H9 (cell line): ENCODE measurements around the gene CCSER1. TPM values are rescaled to one million over a fixed set of nuclear protein-coding genes. Genes with fewer than 3 reads are reported as not detected.

Experiments used
- DNase-seq: peaks from one replicate; pipeline ENCODE4 v3.0.0-alpha.2; 2017
- H2AFZ ChIP-seq: one replicate; pipeline ENCODE4 v1.6.1; 2013; ENCODE audit warnings: mild to moderate bottlenecking, low read length, control low read depth, moderate library complexity
- H2AK5ac ChIP-seq: 2 replicates; pipeline ENCODE4 v1.6.1; 2013; ENCODE audit warnings: low read length, control low read depth, mixed read lengths; ENCODE audit not compliant: insufficient read length
- H2BK120ac ChIP-seq: one replicate; pipeline ENCODE4 v1.6.1; 2013; ENCODE audit warnings: low read depth, mild to moderate bottlenecking, low read length, control low read depth, inconsistent platforms; ENCODE audit not compliant: poor library complexity, severe bottlenecking
- H2BK12ac ChIP-seq: 2 replicates; pipeline ENCODE4 v1.6.1; 2013; ENCODE audit warnings: low read length, control low read depth, mixed read lengths, low read depth; ENCODE audit not compliant: insufficient read length
- H2BK15ac ChIP-seq: 2 replicates; pipeline ENCODE4 v1.6.1; 2013; ENCODE audit warnings: low read depth, low read length, control low read depth
- H2BK20ac ChIP-seq: one replicate; pipeline ENCODE4 v1.6.1; 2013; ENCODE audit warnings: low read depth, mild to moderate bottlenecking, low read length, control low read depth, inconsistent platforms; ENCODE audit not compliant: poor library complexity, severe bottlenecking
- H2BK5ac ChIP-seq: 2 replicates; pipeline ENCODE4 v1.6.1; 2013; ENCODE audit warnings: low read length, control low read depth, mixed read lengths; ENCODE audit not compliant: insufficient read length
- H3K14ac ChIP-seq: 2 replicates; pipeline ENCODE4 v1.6.1; 2013; ENCODE audit warnings: low read length, control low read depth; ENCODE audit not compliant: insufficient read depth
- H3K18ac ChIP-seq: 2 replicates; pipeline ENCODE4 v1.6.1; 2013; ENCODE audit warnings: low read depth, mild to moderate bottlenecking, mixed read lengths, low read length, control low read depth; ENCODE audit not compliant: insufficient read length
- H3K23ac ChIP-seq: 2 replicates; pipeline ENCODE4 v1.6.1; 2013; ENCODE audit warnings: low read length, control low read depth, mixed read lengths, low read depth; ENCODE audit not compliant: insufficient read length
- H3K23me2 ChIP-seq: 2 replicates; pipeline ENCODE4 v1.6.1; 2013; ENCODE audit warnings: low read depth, mild to moderate bottlenecking, mixed read lengths, low read length, control low read depth; ENCODE audit not compliant: insufficient read length, poor library complexity, severe bottlenecking
- H3K27ac ChIP-seq: 2 replicates; pipeline ENCODE4 v1.5.1; 2013; ENCODE audit warnings: low read length, control low read depth, mixed read lengths, low read depth; ENCODE audit not compliant: insufficient read length
- H3K27me3 ChIP-seq: 2 replicates; pipeline ENCODE4 v1.6.1; 2013; ENCODE audit warnings: low read length, control low read depth, inconsistent platforms; ENCODE audit not compliant: insufficient read depth
- H3K4ac ChIP-seq: 2 replicates; pipeline ENCODE4 v1.6.1; 2013; ENCODE audit warnings: low read depth, mild to moderate bottlenecking, control low read depth, inconsistent platforms, low read length, moderate library complexity
- H3K4me1 ChIP-seq: 2 replicates; pipeline ENCODE4 v1.6.1; 2013; ENCODE audit warnings: low read length, control low read depth, inconsistent platforms; ENCODE audit not compliant: insufficient read depth
- H3K4me2 ChIP-seq: 2 replicates; pipeline ENCODE4 v1.6.1; 2013; ENCODE audit warnings: low read length, control low read depth, mixed read lengths; ENCODE audit not compliant: insufficient read length, insufficient read depth
- H3K56ac ChIP-seq: 2 replicates; pipeline ENCODE4 v1.6.1; 2013; ENCODE audit warnings: low read depth, mild to moderate bottlenecking, mixed read lengths, low read length, control low read depth; ENCODE audit not compliant: insufficient read length
- H3K79me1 ChIP-seq: 2 replicates; pipeline ENCODE4 v1.6.1; 2013; ENCODE audit warnings: low read depth, mild to moderate bottlenecking, moderate library complexity, low read length, control low read depth, inconsistent platforms; ENCODE audit not compliant: insufficient read depth, poor library complexity, severe bottlenecking
- H3K79me2 ChIP-seq: 2 replicates; pipeline ENCODE4 v1.6.1; 2013; ENCODE audit warnings: low read length, control low read depth, inconsistent platforms; ENCODE audit not compliant: insufficient read depth
- H3K9ac ChIP-seq: 2 replicates; pipeline ENCODE4 v1.6.1; 2013; ENCODE audit warnings: low read length, control low read depth, mixed read lengths; ENCODE audit not compliant: insufficient read length; ENCODE audit errors: extremely low read depth
- H3K9me3 ChIP-seq: one replicate; pipeline ENCODE4 v1.6.1; 2013; ENCODE audit warnings: low read depth, low read length, inconsistent platforms; ENCODE audit not compliant: control insufficient read depth
- H3T11ph ChIP-seq: one replicate; pipeline ENCODE4 v1.6.1; 2013; ENCODE audit warnings: mild to moderate bottlenecking, low read length, control low read depth, inconsistent platforms
- H4K20me1 ChIP-seq: one replicate; pipeline ENCODE4 v1.6.1; 2013; ENCODE audit not compliant: control insufficient read depth, insufficient read length, insufficient read depth
- H4K5ac ChIP-seq: 2 replicates; pipeline ENCODE4 v1.6.1; 2013; ENCODE audit warnings: low read depth, mild to moderate bottlenecking, mixed read lengths, low read length, control low read depth; ENCODE audit not compliant: insufficient read length
- H4K8ac ChIP-seq: replicated peaks from 2 replicates; pipeline ENCODE4 v1.6.1; 2013; ENCODE audit warnings: low read length, control low read depth, mixed read lengths, low read depth; ENCODE audit not compliant: insufficient read length
- H4K91ac ChIP-seq: 2 replicates; pipeline ENCODE4 v1.6.1; 2013; ENCODE audit warnings: low read depth, mild to moderate bottlenecking, moderate library complexity, mixed read lengths, low read length, control low read depth; ENCODE audit not compliant: insufficient read length
- H3K27ac Mint-ChIP-seq, 3 experiments: 2 replicates in 2 of 3; 3 replicates in 1 of 3; pipeline ENCODE4 v1.8.0; 2020 to 2021; ENCODE audit warnings: mixed read lengths in 3 of 3, mild to moderate bottlenecking in 1 of 3, moderate library complexity in 1 of 3
- H3K27me3 Mint-ChIP-seq: 2 replicates; pipeline ENCODE4 v1.8.0; 2021; ENCODE audit warnings: low read depth, mild to moderate bottlenecking, moderate library complexity, mixed read lengths
- H3K36me3 Mint-ChIP-seq, 3 experiments: 2 replicates in 2 of 3; 3 replicates in 1 of 3; pipeline ENCODE4 v1.8.0; 2020 to 2021; ENCODE audit warnings: low read depth in 3 of 3, mixed read lengths in 3 of 3; ENCODE audit not compliant: insufficient read depth in 1 of 3
- H3K4me1 Mint-ChIP-seq, 2 experiments: 2 replicates each; pipeline ENCODE4 v1.8.0; 2020; ENCODE audit warnings: mixed read lengths in 2 of 2
- H3K4me3 Mint-ChIP-seq, 2 experiments: 2 replicates in 1 of 2; 3 replicates in 1 of 2; pipeline ENCODE4 v1.8.0; 2020 to 2021; ENCODE audit warnings: mild to moderate bottlenecking in 2 of 2, mixed read lengths in 2 of 2, moderate library complexity in 1 of 2
- H3K9me3 Mint-ChIP-seq, 2 experiments: 2 replicates in 1 of 2; 3 replicates in 1 of 2; pipeline ENCODE4 v1.8.0; 2020; ENCODE audit warnings: mild to moderate bottlenecking in 2 of 2, mixed read lengths in 2 of 2, moderate library complexity in 1 of 2
- WGBS: extraction: QIAGEN DNeasy Blood & Tissue Kit; methylation state at CpG from one replicate; pipeline ENCODE4 v1.1.7; 2013; ENCODE audit warnings: missing lambda C conversion rate, low lambda C conversion rate, mixed read lengths; ENCODE audit not compliant: insufficient read length; ENCODE audit errors: extremely low coverage; 5-methylcytosine and 5-hydroxymethylcytosine counted together
- total RNA-seq: library from RNA; stranded (reverse); gene quantifications from 2 replicates; pipeline ENCODE4 v1.2.1, GENCODE V29; 2021
- TF ChIP-seq, protein P1 (sequence below): fragments of 200-600 bp; sonication (generic); conservative IDR thresholded peaks from 3 replicates; pipeline ENCODE4 v1.8.0; 2021; ENCODE audit warnings: antibody characterized with exemption, mild to moderate bottlenecking

CCSER1 gene
- total RNA-seq, 1 experiment from 2014 or later, result 0.37 TPM

DNA sequence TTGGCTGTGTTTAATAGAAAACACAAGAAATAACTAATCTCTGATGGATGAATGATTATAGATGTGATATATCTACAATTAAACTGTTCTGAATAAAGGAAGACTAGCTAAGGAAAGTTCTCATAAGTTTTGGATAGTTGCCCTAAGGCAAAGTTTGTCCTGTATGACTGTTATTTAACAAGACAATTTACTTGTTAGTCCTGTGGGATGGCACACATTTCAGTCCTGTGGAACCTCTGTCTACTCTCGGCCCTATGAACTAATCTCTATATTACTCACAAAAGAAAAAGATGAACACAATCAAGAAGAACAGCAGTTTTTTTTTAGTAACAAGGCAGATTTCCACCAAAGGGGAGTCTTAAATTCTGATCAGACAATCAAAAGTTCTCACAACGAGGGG, 314.6 kb downstream of the CCSER1 start:
- Histone ChIP-seq H3K4me2 (no peak overlapping the region), H3K27me3 (no peaks in the 10 kb centered on the region), H3K79me1 (no peaks in the 10 kb centered on the region), H3K9me3 (no peaks in the 10 kb centered on the region), H2BK120ac (no peak overlapping the region), H2BK12ac (no peak overlapping the region), H4K91ac (no peak overlapping the region), H4K8ac (no peak overlapping the region), H3K23ac (no peak overlapping the region), H3K27ac (no peak overlapping the region), H3K4ac (no peak overlapping the region), H3K9ac (no peak overlapping the region), H3K14ac (no peak overlapping the region), H3K4me1 (no peaks in the 10 kb centered on the region), H2BK5ac (no peak overlapping the region), H2BK15ac (no peak overlapping the region), H3K56ac (no peak overlapping the region), H2AK5ac (no peak overlapping the region), H3K79me2 (no peaks in the 10 kb centered on the region), H4K5ac (no peak overlapping the region), H3K18ac (no peak overlapping the region), H2BK20ac (no peak overlapping the region), H4K20me1 (no peaks in the 10 kb centered on the region), H3K23me2 (no peaks in the 10 kb centered on the region), H3T11ph (no peak overlapping the region), H2AFZ (no peak overlapping the region)
- Mint-ChIP-seq H3K4me1 (no peaks in the 10 kb centered on the region), H3K4me3 (no peak overlapping the region), H3K9me3 (no peaks in the 10 kb centered on the region), H3K27ac (no peak overlapping the region), H3K36me3 (no peaks in the 10 kb centered on the region), H3K27me3 (no peaks in the 10 kb centered on the region)
- TF ChIP-seq, protein P1, sequence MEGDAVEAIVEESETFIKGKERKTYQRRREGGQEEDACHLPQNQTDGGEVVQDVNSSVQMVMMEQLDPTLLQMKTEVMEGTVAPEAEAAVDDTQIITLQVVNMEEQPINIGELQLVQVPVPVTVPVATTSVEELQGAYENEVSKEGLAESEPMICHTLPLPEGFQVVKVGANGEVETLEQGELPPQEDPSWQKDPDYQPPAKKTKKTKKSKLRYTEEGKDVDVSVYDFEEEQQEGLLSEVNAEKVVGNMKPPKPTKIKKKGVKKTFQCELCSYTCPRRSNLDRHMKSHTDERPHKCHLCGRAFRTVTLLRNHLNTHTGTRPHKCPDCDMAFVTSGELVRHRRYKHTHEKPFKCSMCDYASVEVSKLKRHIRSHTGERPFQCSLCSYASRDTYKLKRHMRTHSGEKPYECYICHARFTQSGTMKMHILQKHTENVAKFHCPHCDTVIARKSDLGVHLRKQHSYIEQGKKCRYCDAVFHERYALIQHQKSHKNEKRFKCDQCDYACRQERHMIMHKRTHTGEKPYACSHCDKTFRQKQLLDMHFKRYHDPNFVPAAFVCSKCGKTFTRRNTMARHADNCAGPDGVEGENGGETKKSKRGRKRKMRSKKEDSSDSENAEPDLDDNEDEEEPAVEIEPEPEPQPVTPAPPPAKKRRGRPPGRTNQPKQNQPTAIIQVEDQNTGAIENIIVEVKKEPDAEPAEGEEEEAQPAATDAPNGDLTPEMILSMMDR, result no peak
- WGBS, result no CpG with 5 or more reads among the region's 2 CpGs
- no peak for DNase-seq
